Measurements from ENCODE around the gene NIT1.

GRCh38 chr1:161100556-161100955 is 17.3 kb upstream of the NIT1 start:
- no peak for TF ChIP-seq U2AF2 (IDR thresholded peaks at IDR 0.05; ENCODE audit: low read depth, low read length)
- TF ChIP-seq ERF (CRISPR knock-in tag; IDR thresholded peaks at IDR 0.05): no peak
- no peak for TF ChIP-seq ATF2 (CRISPR knock-in tag; IDR thresholded peaks at IDR 0.05)
- no peak for TF ChIP-seq YEATS2 (CRISPR knock-in tag; IDR thresholded peaks at IDR 0.05; ENCODE audit: borderline replicate concordance)
